PFSK-1 (cell line): Measurements from ENCODE around the gene CDC16.

Experiments used
- POLR2AphosphoS5 ChIP-seq: IDR thresholded peaks from 2 replicates; pipeline ENCODE4 v1.6.1; 2012; ENCODE audit warnings: low read depth, mild to moderate bottlenecking, control low read depth, low read length, moderate library complexity
- SIN3A ChIP-seq: IDR thresholded peaks from 2 replicates; pipeline ENCODE4 v1.6.1; 2012; ENCODE audit warnings: mild to moderate bottlenecking, low read length, moderate library complexity, borderline replicate concordance; ENCODE audit not compliant: insufficient read depth
- TAF1 ChIP-seq: IDR thresholded peaks from 2 replicates; pipeline ENCODE4 v1.6.1; 2012; ENCODE audit warnings: low read length, control low read depth, borderline replicate concordance; ENCODE audit not compliant: insufficient read depth
- TF ChIP-seq, protein P1 (sequence below), 2 experiments: IDR thresholded peaks; 2 replicates each; pipeline versions ENCODE4 v1.6.1 to v1.8.0; 2011 to 2012; ENCODE audit warnings: low read depth in 2 of 2, low read length in 2 of 2, control low read depth in 1 of 2, inconsistent platforms in 1 of 2, mild to moderate bottlenecking in 1 of 2, moderate library complexity in 1 of 2; ENCODE audit not compliant: insufficient read depth in 1 of 2

DNA sequence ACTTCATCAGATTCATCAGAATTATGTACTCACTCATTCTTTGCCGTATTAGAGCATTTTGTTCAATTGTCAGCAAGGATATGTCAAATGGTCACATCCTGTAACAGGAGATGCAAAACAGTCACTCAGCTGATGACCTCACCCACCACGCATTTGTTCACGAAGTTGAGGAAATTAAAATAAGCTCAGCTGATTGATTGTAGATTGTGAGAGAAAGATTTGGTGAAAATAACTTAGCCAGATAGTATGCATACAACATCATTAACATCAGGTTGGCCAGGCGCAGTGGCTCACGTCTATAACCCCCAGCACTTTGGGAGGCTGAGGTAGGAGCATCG, 22.6 kb upstream of the CDC16 start:
- TF ChIP-seq TAF1 = no peak
- TF ChIP-seq POLR2AphosphoS5 = no peak
- TF ChIP-seq, protein P1, sequence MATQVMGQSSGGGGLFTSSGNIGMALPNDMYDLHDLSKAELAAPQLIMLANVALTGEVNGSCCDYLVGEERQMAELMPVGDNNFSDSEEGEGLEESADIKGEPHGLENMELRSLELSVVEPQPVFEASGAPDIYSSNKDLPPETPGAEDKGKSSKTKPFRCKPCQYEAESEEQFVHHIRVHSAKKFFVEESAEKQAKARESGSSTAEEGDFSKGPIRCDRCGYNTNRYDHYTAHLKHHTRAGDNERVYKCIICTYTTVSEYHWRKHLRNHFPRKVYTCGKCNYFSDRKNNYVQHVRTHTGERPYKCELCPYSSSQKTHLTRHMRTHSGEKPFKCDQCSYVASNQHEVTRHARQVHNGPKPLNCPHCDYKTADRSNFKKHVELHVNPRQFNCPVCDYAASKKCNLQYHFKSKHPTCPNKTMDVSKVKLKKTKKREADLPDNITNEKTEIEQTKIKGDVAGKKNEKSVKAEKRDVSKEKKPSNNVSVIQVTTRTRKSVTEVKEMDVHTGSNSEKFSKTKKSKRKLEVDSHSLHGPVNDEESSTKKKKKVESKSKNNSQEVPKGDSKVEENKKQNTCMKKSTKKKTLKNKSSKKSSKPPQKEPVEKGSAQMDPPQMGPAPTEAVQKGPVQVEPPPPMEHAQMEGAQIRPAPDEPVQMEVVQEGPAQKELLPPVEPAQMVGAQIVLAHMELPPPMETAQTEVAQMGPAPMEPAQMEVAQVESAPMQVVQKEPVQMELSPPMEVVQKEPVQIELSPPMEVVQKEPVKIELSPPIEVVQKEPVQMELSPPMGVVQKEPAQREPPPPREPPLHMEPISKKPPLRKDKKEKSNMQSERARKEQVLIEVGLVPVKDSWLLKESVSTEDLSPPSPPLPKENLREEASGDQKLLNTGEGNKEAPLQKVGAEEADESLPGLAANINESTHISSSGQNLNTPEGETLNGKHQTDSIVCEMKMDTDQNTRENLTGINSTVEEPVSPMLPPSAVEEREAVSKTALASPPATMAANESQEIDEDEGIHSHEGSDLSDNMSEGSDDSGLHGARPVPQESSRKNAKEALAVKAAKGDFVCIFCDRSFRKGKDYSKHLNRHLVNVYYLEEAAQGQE (IDR thresholded peaks at IDR 0.05; ENCODE audit: insufficient read depth in 1 of 2, low read depth in 2 of 2, low read length in 2 of 2) = no peak
- no peak for TF ChIP-seq SIN3A
